Measurements from ENCODE around the gene DUSP28.

DUSP28 gene

GRCh38 chr2:240603081-240603835 is 43.1 kb downstream of the DUSP28 start:
- Mint-ChIP-seq H3K27me3 (no peaks in the 10 kb centered on the region), H3K4me3 (no peak overlapping the region), H3K4me1 (no peaks in the 10 kb centered on the region), H3K9me3 (no peaks in the 10 kb centered on the region), H3K27ac (peak overlapping the region in 1 of 2 donors; percentile 60)
- ATAC-seq (peak; percentile 8), DNase-seq (no peak)

DNA sequence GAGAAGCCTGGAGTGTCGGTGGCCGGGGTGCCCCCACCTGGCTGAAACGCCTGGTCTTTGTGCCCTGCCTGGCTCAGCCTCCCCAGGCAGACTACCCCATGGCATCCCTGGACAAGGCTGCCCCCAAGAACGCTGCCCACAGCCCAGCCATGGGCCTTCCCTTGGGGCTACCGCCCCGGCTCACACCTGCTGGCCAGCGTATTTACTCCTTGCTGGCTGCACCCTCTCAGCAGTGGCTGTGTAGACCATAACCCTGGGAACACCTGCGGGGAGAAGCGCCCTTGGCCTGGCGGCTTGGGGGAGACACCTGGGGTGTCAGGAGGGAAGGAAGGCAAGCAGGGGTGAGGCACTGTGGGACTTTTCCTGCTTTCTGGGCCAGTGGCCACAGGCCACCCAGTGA is 43.7 kb downstream of the DUSP28 start:
- Mint-ChIP-seq H3K4me3 (no peak overlapping the region), H3K27ac (peak overlapping the region in 1 of 2 donors; percentile 68), H3K4me1 (peaks cover under 1% of the 10 kb centered on the region), H3K27me3 (no peaks in the 10 kb centered on the region), H3K9me3 (no peaks in the 10 kb centered on the region)
- ATAC-seq, result no peak
- no peak for DNase-seq

GRCh38 chr2:240604291-240604938 is 44.3 kb downstream of the DUSP28 start:
- Mint-ChIP-seq H3K4me3 (no peak overlapping the region), H3K4me1 (peaks cover 6% of the 10 kb centered on the region), H3K9me3 (no peaks in the 10 kb centered on the region), H3K27ac (peak overlapping the region in 1 of 2 donors; percentile 36), H3K27me3 (no peaks in the 10 kb centered on the region)
- no peak for DNase-seq
- no peak for ATAC-seq

DNA sequence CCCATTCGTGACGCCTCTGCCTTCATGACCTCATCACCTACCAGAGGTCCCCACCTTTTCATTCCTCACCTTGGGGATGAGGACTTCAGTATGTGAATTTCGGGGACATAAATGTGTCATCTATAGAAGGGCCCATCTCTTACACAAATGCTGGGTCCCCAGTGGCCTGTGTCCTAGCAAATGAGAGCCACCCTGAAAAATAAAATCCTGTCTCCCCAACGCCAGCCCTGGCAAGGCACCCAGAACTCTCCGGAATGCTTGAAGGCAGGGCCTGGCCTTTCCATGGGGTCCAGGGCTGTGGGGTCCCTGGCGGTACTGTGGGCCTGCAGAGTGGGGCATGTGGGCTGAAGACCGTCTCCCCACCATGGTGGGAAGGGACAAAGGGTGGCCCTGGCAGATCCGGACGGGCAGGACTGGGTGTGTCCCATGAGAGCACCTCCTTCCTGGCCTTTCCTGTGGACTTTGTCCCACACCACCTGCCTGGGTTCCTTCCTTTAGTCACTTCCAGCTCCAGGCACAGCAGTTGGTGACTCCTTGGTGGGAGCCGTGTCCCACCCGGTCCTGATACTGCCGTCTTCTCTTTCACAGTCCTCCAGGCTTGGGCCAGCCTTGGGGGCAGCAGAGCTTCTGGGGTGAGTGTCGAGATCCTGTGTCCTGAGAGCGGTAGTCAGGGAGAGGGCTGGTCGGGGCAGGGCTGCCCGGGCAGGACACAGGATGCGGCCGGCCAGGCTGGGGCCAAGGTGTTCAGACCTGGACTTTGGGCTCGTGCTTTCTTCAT is 45.0 kb downstream of the DUSP28 start:
- no peak overlapping the region for H3K4me3 Mint-ChIP-seq
- ATAC-seq (no peak), DNase-seq (no peak)
- no peaks in the 10 kb centered on the region for H3K27me3 Mint-ChIP-seq
- H3K4me1 Mint-ChIP-seq, result peaks cover 6% of the 10 kb centered on the region
- H3K27ac Mint-ChIP-seq, result peak overlapping the region; percentile 36 to 62
- H3K9me3 Mint-ChIP-seq, result no peaks in the 10 kb centered on the region

DNA sequence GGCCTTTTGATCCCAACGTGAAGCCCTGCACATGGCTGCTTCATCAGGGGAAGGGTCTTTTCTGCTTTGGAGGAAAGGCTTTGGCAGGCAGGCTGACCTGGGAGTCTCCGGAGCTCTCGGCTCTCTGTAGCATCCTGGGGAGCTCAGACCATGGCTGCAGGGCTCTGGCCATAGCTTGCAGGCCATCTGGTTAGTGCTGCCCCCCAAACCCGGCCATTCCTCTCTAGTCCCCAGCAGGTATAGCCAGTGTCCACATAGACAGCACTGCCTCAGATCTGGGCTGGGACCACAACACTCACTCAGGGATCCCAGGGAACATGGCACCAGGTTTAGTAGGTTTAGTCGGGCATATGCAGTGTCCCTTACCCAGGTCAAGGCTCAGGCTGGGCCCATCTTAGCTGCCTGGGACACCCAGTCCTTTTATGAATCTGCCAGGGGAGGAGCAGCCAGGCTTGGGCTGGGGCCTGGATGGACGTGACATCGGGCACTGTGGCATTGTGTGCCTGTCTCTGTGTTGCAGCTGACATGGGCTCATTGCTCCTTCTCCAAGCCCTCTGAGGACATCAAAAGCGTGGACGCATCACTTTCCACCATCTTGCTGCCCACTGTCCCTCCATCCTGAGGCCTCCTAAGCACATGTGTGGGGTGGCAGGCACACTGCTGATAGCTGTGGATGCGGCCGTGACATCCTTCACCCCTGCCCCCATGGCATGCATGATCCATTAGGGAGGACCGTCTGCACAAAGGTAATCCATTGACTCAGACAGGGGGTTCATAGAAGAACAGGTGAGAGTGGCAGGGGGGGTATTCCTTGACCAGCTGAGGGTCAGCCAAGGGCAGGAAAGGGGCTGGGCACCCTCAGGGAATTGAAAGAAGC is 45.9 kb downstream of the DUSP28 start:
- no peak for DNase-seq
- Mint-ChIP-seq H3K27me3 (no peaks in the 10 kb centered on the region), H3K4me1 (peaks cover 6% of the 10 kb centered on the region), H3K27ac (peak overlapping the region in 1 of 2 donors; percentile 62), H3K4me3 (no peak overlapping the region), H3K9me3 (no peaks in the 10 kb centered on the region)
- ATAC-seq, result no peak

GRCh38 chr2:240611601-240612210 is 51.5 kb downstream of the DUSP28 start:
- no peaks in the 10 kb centered on the region for H3K27me3 Mint-ChIP-seq
- peak overlapping the region; percentile 60 to 92 for H3K27ac Mint-ChIP-seq
- DNase-seq (peak in 1 of 2 donors; percentile 47), ATAC-seq (peak; percentile 77)
- no peak overlapping the region for H3K4me3 Mint-ChIP-seq
- H3K9me3 Mint-ChIP-seq, result peaks cover 0 to 6% of the 10 kb centered on the region in 2 donors
- H3K4me1 Mint-ChIP-seq, result peaks cover 6% of the 10 kb centered on the region

Data from stimulated activated naive CD8-positive, alpha-beta T cell treated with anti-CD3 and anti-CD28 coated beads, Interleukin-15, amount 100 ng/mL, for 72 hours (primary cell).